IPS-NIHi7 (cell line): ENCODE measurements around the gene GTF2IRD1.
"Not testable (repeated sequence)": the region's sequence is repeated elsewhere in the genome, so short reads cannot be mapped to it uniquely, and the experiment has no call there.

Experiments used
- DNase-seq: peaks from one replicate; pipeline ENCODE4 v3.0.0; 2012; ENCODE audit warnings: mixed read lengths; ENCODE audit errors: extremely low spot score

The GTF2IRD1 gene

GRCh38 chr7:74599244-74599643 lies 145.5 kb downstream of the GTF2IRD1 start:
- DNase-seq = no peak

GRCh38 chr7:74604326-74605020 lies 150.8 kb downstream of the GTF2IRD1 start:
- DNase-seq = no peak

- DNase-seq = peak; percentile 75
These were observed 152.6 kb downstream of the GTF2IRD1 start for GRCh38 chr7:74606101-74606908.

- DNase-seq = no peak
These were observed 153.3 kb downstream of the GTF2IRD1 start for GRCh38 chr7:74606909-74607510.

GRCh38 chr7:74612015-74612829 lies 158.5 kb downstream of the GTF2IRD1 start:
- DNase-seq = peak; percentile 22

- DNase-seq = no peak
These were observed 162.5 kb downstream of the GTF2IRD1 start for GRCh38 chr7:74615933-74616780.

- peak; percentile 66 for DNase-seq
These were observed 163.6 kb downstream of the GTF2IRD1 start for GRCh38 chr7:74617180-74617744.

GRCh38 chr7:74619235-74619860 lies 165.6 kb downstream of the GTF2IRD1 start:
- peak; percentile 20 for DNase-seq

- no peak for DNase-seq
These were observed 168.6 kb downstream of the GTF2IRD1 start for GRCh38 chr7:74622228-74622749.

GRCh38 chr7:74623135-74623534 lies 169.4 kb downstream of the GTF2IRD1 start:
- no peak for DNase-seq

- DNase-seq = no peak
These were observed 171.7 kb downstream of the GTF2IRD1 start for GRCh38 chr7:74625446-74625845.

- peak; percentile 45 for DNase-seq
These were observed 174.1 kb downstream of the GTF2IRD1 start for GRCh38 chr7:74627661-74628411.

- no peak for DNase-seq
These were observed 178.8 kb downstream of the GTF2IRD1 start for GRCh38 chr7:74632505-74632904.

- no peak for DNase-seq
These were observed 179.8 kb downstream of the GTF2IRD1 start for GRCh38 chr7:74633451-74633921.

GRCh38 chr7:74637745-74638144 lies 184.0 kb downstream of the GTF2IRD1 start:
- DNase-seq = no peak

- DNase-seq = peak; percentile 50
These were observed 196.3 kb downstream of the GTF2IRD1 start for GRCh38 chr7:74650055-74650454.

GRCh38 chr7:74650493-74651132 lies 196.9 kb downstream of the GTF2IRD1 start:
- DNase-seq = not testable (repeated sequence)

GRCh38 chr7:74651133-74651504 lies 197.4 kb downstream of the GTF2IRD1 start:
- DNase-seq = not testable (repeated sequence)
